Ovary (tissue), 9 donors: Measurements from ENCODE around the gene CYTH2. TPM values are rescaled to one million over a fixed set of nuclear protein-coding genes. Genes with fewer than 3 reads are reported as not detected.
A peak's percentile ranks its signal among the peaks of the same experiment; 100 is the strongest.

ENCODE experiments used
- DNase-seq, 5 donors: peaks; one replicate each; pipeline ENCODE4 v3.0.0-alpha.2; 2019 to 2020
- H3K27ac ChIP-seq, 2 donors: fragments of 200-600 bp; one replicate each; pipeline versions ENCODE4 v1.5.1 to v1.8.0; 2019 to 2022
- H3K27me3 ChIP-seq: fragments of 200-600 bp; one replicate; pipeline ENCODE4 v1.8.0; 2022
- H3K36me3 ChIP-seq: fragments of 200-600 bp; sonication (generic); one replicate; pipeline ENCODE4 v1.5.1; 2019
- H3K4me1 ChIP-seq: one replicate; pipeline ENCODE4 v1.8.1; 2013; ENCODE audit warnings: mild to moderate bottlenecking, moderate library complexity; ENCODE audit not compliant: insufficient read depth
- H3K4me3 ChIP-seq: fragments of 200-600 bp; sonication (generic); one replicate; pipeline ENCODE4 v1.5.1; 2017
- H3K9me3 ChIP-seq, 2 donors: fragments of 200-600 bp in 1 of 2; sonication (generic) in 1 of 2; one replicate each; pipeline versions ENCODE4 v1.5.1 to v1.8.1; 2013 to 2019; ENCODE audit warnings: mild to moderate bottlenecking in 1 of 2, moderate library complexity in 1 of 2
- CTCF ChIP-seq, 3 donors: fragments of 450-650 bp in 2 of 3; fragments of 200-600 bp in 1 of 3; IDR thresholded peaks; one replicate each; pipeline versions ENCODE4 v1.5.1 to v1.8.0; 2016 to 2022; ENCODE audit warnings: antibody characterized with exemption in 3 of 3, mild to moderate bottlenecking in 1 of 3
- EP300 ChIP-seq: sonication (generic); formaldehyde crosslinking; IDR thresholded peaks from one replicate; pipeline ENCODE4 v1.6.1; 2017; ENCODE audit warnings: antibody characterized with exemption
- POLR2A ChIP-seq: fragments of 450-650 bp; IDR thresholded peaks from one replicate; pipeline ENCODE4 v1.6.1; 2017; ENCODE audit warnings: antibody characterized with exemption, mild to moderate bottlenecking, moderate library complexity
- WGBS, 3 donors: extraction: QIAGEN DNeasy Blood & Tissue Kit in 1 of 3; methylation state at CpG; one replicate each; pipeline versions ENCODE4 v1.1.5 to v1.1.7; 2013 to 2017; 5-methylcytosine and 5-hydroxymethylcytosine counted together
- intact Hi-C, 4 donors: fragments of 100-400 bp; cut with DNase I; formaldehyde crosslinking; loops; one replicate each; pipeline versions ENCODE4 v1.11.0 to v1.15.1; 2022 to 2023
- polyA plus RNA-seq, 2 donors: library from polyadenylated mRNA; stranded (reverse); fragments of 200-250 nt in 1 of 2; fragments of 350-450 nt in 1 of 2; fragmentation: Illumina TruSeq in 1 of 2; extraction: RNeasy Lipid Tissue Mini Kit (QIAGEN cat#74804) in 1 of 2; gene quantifications; one replicate each; pipeline ENCODE4 v1.2.3, GENCODE V29; 2013 to 2014
- total RNA-seq, 7 donors: library from RNA; depleted of rRNA in 2 of 7; stranded (reverse); fragments of >200 nt in 2 of 7; fragmentation: NEBNext Ultra II Directional in 3 of 7; extraction: Animal tissue kit (Norgen Biotek cat#: 25700) in 3 of 7; gene quantifications; one replicate each; pipeline versions ENCODE4 v1.1.0 to v1.2.4, GENCODE V29; 2016 to 2023
- donor health status: DM: no; HTN: no; CAD: no; lungs with moderate emphysema.
- donor health status: DM: no; HTN: no; CAD: no.
- donor health status: Bipolar disorder and iron deficiency.
- donor health status: DM: yes; HTN: yes; CAD: no.
- donor health status: DM: no; HTN: no; CAD: no.
- donor health status: DM: yes; HTN: yes; CAD: no.

The CYTH2 gene
- total and polyA plus RNA-seq, 9 donors = 27.6 to 66.5 (median 49.4) TPM

- H3K9me3 ChIP-seq = no peaks in the 10 kb centered on the region
- peak overlapping the region; percentile 13 for H3K4me3 ChIP-seq
- peak; percentile 52 to 71 (median 67) for DNase-seq
- H3K27me3 ChIP-seq = no peaks in the 10 kb centered on the region
- intact Hi-C loops = loop anchor here (5.0 to 10.0 kb wide), 3 partner anchors 91 to 104 kb away; no protein-coding TSS in a partner anchor
- no peaks in the 10 kb centered on the region for H3K36me3 ChIP-seq
- TF ChIP-seq CTCF (IDR thresholded peaks at IDR 0.05) = no peak
- no peak for TF ChIP-seq EP300
- TF ChIP-seq POLR2A = no peak
- no peak overlapping the region for H3K27ac ChIP-seq
- 3 to 6% (median 6%) methylated on average over 37 to 50 of the region's 50 CpGs for WGBS, 3 donors
- H3K4me1 ChIP-seq = peaks cover 12% of the 10 kb centered on the region
Measured at GRCh38 chr19:48490981-48491792, 22.0 kb downstream of the CYTH2 start.

- WGBS, 3 donors = 19 to 25% (median 20%) methylated on average over 10 of the region's 10 CpGs
- H3K27ac ChIP-seq = no peak overlapping the region
- no peaks in the 10 kb centered on the region for H3K9me3 ChIP-seq
- intact Hi-C loops = loop anchor here (5.0 to 10.0 kb wide), 3 partner anchors 91 to 103 kb away; no protein-coding TSS in a partner anchor
- H3K4me1 ChIP-seq = peaks cover 12% of the 10 kb centered on the region
- TF ChIP-seq EP300 (no peak), CTCF (IDR thresholded peaks at IDR 0.05) (no peak), POLR2A (no peak)
- H3K4me3 ChIP-seq = no peak overlapping the region
- H3K27me3 ChIP-seq = no peaks in the 10 kb centered on the region
- no peaks in the 10 kb centered on the region for H3K36me3 ChIP-seq
- DNase-seq = peak in 2 of 5 donors; percentile 40 to 49
Measured at GRCh38 chr19:48491793-48492123, 22.6 kb downstream of the CYTH2 start.

GRCh38 chr19:48492925-48493717 lies 24.0 kb downstream of the CYTH2 start:
- WGBS, 3 donors = 1 to 2% (median 2%) methylated on average over 29 to 47 of the region's 47 CpGs
- peaks cover 12% of the 10 kb centered on the region for H3K4me1 ChIP-seq
- intact Hi-C loops = loop anchor here (5.0 to 10.0 kb wide), 3 partner anchors 89 to 102 kb away; no protein-coding TSS in a partner anchor

More at GRCh38 chr19:48492925-48493717, 24.0 kb downstream of the CYTH2 start:
- H3K36me3 ChIP-seq = no peaks in the 10 kb centered on the region
- DNase-seq = peak; percentile 95 to 98 (median 95)
- no peaks in the 10 kb centered on the region for H3K9me3 ChIP-seq
- TF ChIP-seq CTCF (IDR thresholded peaks at IDR 0.05) = no peak
- no peak for TF ChIP-seq EP300
- TF ChIP-seq POLR2A = peak; percentile 76
- H3K27me3 ChIP-seq = no peaks in the 10 kb centered on the region
- H3K27ac ChIP-seq = peak overlapping the region in 1 of 2 donors; percentile 68
- H3K4me3 ChIP-seq = peak overlapping the region; percentile 39
